IMR-90 (cell line): ENCODE results near the gene TAF4. TPM values are rescaled to one million over a fixed set of nuclear protein-coding genes. Genes with fewer than 3 reads are reported as not detected.

Source experiments
- ATAC-seq: fragments of 200-7000 bp; cut with Tn5 transposase; 2 replicates; pipeline ENCODE4 v1.9.1; 2020; ENCODE audit warnings: low read depth, mild to moderate bottlenecking, moderate library complexity
- BruUV-seq: library from RNA; stranded (reverse); fragments of 400-500 nt; replicated peaks from 2 replicates; lab custom pipeline; 2021; lab: Mats Ljungman, UMichigan
- CTCF ChIA-PET: fragments of 300-600 bp; formaldehyde crosslinking; extraction: SDS; loops from one replicate; lab custom pipeline; 2021; ENCODE audit warnings: antibody characterized with exemption; lab: Yijun Ruan, JAX
- POLR2A ChIA-PET: fragments of 300-600 bp; sonication (Branson Sonifier 250); formaldehyde crosslinking; loops from one replicate; lab custom pipeline; 2022; ENCODE audit warnings: antibody characterized with exemption; ENCODE audit not compliant: unreplicated experiment; lab: Charles Lee
- DNase-seq: peaks from one replicate; pipeline ENCODE4 v3.0.0; 2013
- H2AFZ ChIP-seq: replicated peaks from 2 replicates; pipeline ENCODE3; 2013; ENCODE audit warnings: low read length, mild to moderate bottlenecking; ENCODE audit not compliant: poor library complexity
- H2AK5ac ChIP-seq: 2 replicates; pipeline ENCODE4 v1.6.1; 2013; ENCODE audit warnings: low read depth, low read length, inconsistent platforms
- H2AK9ac ChIP-seq: replicated peaks from 2 replicates; pipeline ENCODE3; 2013; ENCODE audit warnings: mild to moderate bottlenecking, low read depth, low read length, moderate library complexity; ENCODE audit not compliant: poor library complexity
- H2BK120ac ChIP-seq: 2 replicates; pipeline ENCODE4 v1.6.1; 2013; ENCODE audit warnings: low read depth, low read length, inconsistent platforms
- H2BK15ac ChIP-seq: 3 replicates; pipeline ENCODE4 v1.6.1; 2013; ENCODE audit warnings: low read depth, low read length, inconsistent platforms
- H2BK20ac ChIP-seq: 2 replicates; pipeline ENCODE4 v1.6.1; 2013; ENCODE audit warnings: low read depth, mild to moderate bottlenecking, inconsistent platforms, low read length, moderate library complexity
- H2BK5ac ChIP-seq: 2 replicates; pipeline ENCODE4 v1.6.1; 2013; ENCODE audit warnings: mild to moderate bottlenecking, low read depth, low read length, inconsistent platforms; ENCODE audit not compliant: poor library complexity, severe bottlenecking
- H3K14ac ChIP-seq: replicated peaks from 2 replicates; pipeline ENCODE4 v1.6.1; 2013; ENCODE audit warnings: low read depth, low read length, inconsistent platforms
- H3K18ac ChIP-seq: 2 replicates; pipeline ENCODE4 v1.6.1; 2013; ENCODE audit warnings: low read depth, low read length, control low read depth
- H3K23ac ChIP-seq: 2 replicates; pipeline ENCODE4 v1.6.1; 2013; ENCODE audit warnings: low read depth, low read length, inconsistent platforms
- H3K27ac ChIP-seq: 2 replicates; pipeline ENCODE4 v1.5.1; 2013; ENCODE audit warnings: mild to moderate bottlenecking, control low read depth, low read length; ENCODE audit not compliant: insufficient read depth
- H3K27me3 ChIP-seq: 2 replicates; pipeline ENCODE4 v1.6.1; 2013; ENCODE audit warnings: low read length; ENCODE audit not compliant: control insufficient read depth, insufficient read depth
- H3K36me3 ChIP-seq: 2 replicates; pipeline ENCODE4 v1.6.1; 2013; ENCODE audit warnings: low read length, mixed read lengths; ENCODE audit not compliant: control insufficient read depth, insufficient read depth
- H3K4ac ChIP-seq: 2 replicates; pipeline ENCODE4 v1.6.1; 2013; ENCODE audit warnings: low read depth, low read length, inconsistent platforms
- H3K4me1 ChIP-seq: 2 replicates; pipeline ENCODE4 v1.6.1; 2013; ENCODE audit warnings: low read length, mixed read lengths; ENCODE audit not compliant: control insufficient read depth, insufficient read depth
- H3K4me2 ChIP-seq: 2 replicates; pipeline ENCODE4 v1.6.1; 2013; ENCODE audit warnings: low read depth, mild to moderate bottlenecking, control low read depth, low read length, moderate library complexity
- H3K4me3 ChIP-seq: 2 replicates; pipeline ENCODE4 v1.5.1; 2013; ENCODE audit warnings: low read depth, mild to moderate bottlenecking, control low read depth, low read length, moderate library complexity; ENCODE audit not compliant: insufficient read depth
- H3K56ac ChIP-seq: 2 replicates; pipeline ENCODE4 v1.6.1; 2013; ENCODE audit warnings: low read length, inconsistent platforms; ENCODE audit not compliant: insufficient read depth; ENCODE audit errors: extremely low read depth
- H3K79me1 ChIP-seq, 2 experiments: 2 replicates each; pipeline ENCODE4 v1.6.1; 2013; ENCODE audit warnings: low read length in 2 of 2, inconsistent platforms in 1 of 2, low read depth in 1 of 2
- H3K9ac ChIP-seq: 2 replicates; pipeline ENCODE4 v1.6.1; 2013; ENCODE audit warnings: low read depth, low read length, control low read depth
- H3K9me1 ChIP-seq: 2 replicates; pipeline ENCODE4 v1.6.1; 2013; ENCODE audit warnings: low read length, inconsistent platforms; ENCODE audit not compliant: insufficient read depth
- H3K9me3 ChIP-seq: 2 replicates; pipeline ENCODE4 v1.6.1; 2013; ENCODE audit warnings: low read length; ENCODE audit not compliant: control insufficient read depth, insufficient read depth
- H4K20me1 ChIP-seq: 2 replicates; pipeline ENCODE4 v1.6.1; 2013; ENCODE audit warnings: low read length, inconsistent platforms; ENCODE audit not compliant: insufficient read depth
- H4K5ac ChIP-seq: 2 replicates; pipeline ENCODE4 v1.6.1; 2013; ENCODE audit warnings: mild to moderate bottlenecking, low read depth, low read length, control low read depth
- H4K8ac ChIP-seq, 2 experiments: 2 replicates each; pipeline ENCODE4 v1.6.1; 2013; ENCODE audit warnings: low read depth in 2 of 2, low read length in 2 of 2, control low read depth in 1 of 2, inconsistent platforms in 1 of 2
- H4K91ac ChIP-seq: 2 replicates; pipeline ENCODE4 v1.6.1; 2013; ENCODE audit warnings: low read depth, low read length, inconsistent platforms; ENCODE audit not compliant: insufficient read depth
- RFX5 ChIP-seq: IDR thresholded peaks from 2 replicates; pipeline ENCODE4 v1.8.0; 2012; ENCODE audit warnings: low read depth, mild to moderate bottlenecking, low read length, moderate library complexity
- WGBS, 2 experiments: methylation state at CpG; one replicate each; pipeline versions ENCODE4 v1.1.5 to v1.1.7; 2013; ENCODE audit warnings: missing lambda C conversion rate in 2 of 2; ENCODE audit not compliant: insufficient read length in 1 of 2; ENCODE audit errors: extremely low coverage in 2 of 2; 5-methylcytosine and 5-hydroxymethylcytosine counted together
- dilution Hi-C: fragments of 300-500 bp; cut with HindIII; formaldehyde crosslinking; loops from one replicate; pipeline ENCODE4 v1.14.3; 2018; ENCODE audit warnings: low sequenced_read_pairs; ENCODE audit not compliant: unreplicated experiment
- in situ Hi-C: fragments of 300-500 bp; cut with MboI; formaldehyde crosslinking; loops from 3 replicates; pipeline ENCODE4 v1.14.3; 2019; ENCODE audit warnings: low sequenced_read_pairs, inconsistent platforms, mixed read lengths
- intact Hi-C: fragments of 100-400 bp; cut with micrococcal nuclease; formaldehyde crosslinking; loops from 2 replicates; pipeline ENCODE4 v1.10.0; 2022
- polyA plus RNA-seq, 3 experiments: library from polyadenylated mRNA; depleted of rRNA; stranded (reverse); fragments of >200 nt; gene quantifications; 2 replicates each; pipeline ENCODE4 v1.2.3, GENCODE V29; 2012; ENCODE audit warnings: low replicate concordance in 1 of 3
- total RNA-seq: library from RNA; depleted of rRNA; stranded (reverse); fragments of >200 nt; gene quantifications from 2 replicates; pipeline ENCODE4 v1.2.3, GENCODE V29; 2012

Gene TAF4
- total and polyA plus RNA-seq, 2 of the 4 experiments (the other 2 are of a cell fraction), result 1.4 to 5.1 TPM

GRCh38 chr20:61953037-61954021 is 112.4 kb downstream of the TAF4 start:
- H3K4ac ChIP-seq, result no peak overlapping the region
- no peak overlapping the region for H2AK9ac ChIP-seq
- 62% methylated on average over 10 of the region's 20 CpGs; no CpG with 5 or more reads in 1 of the 2 experiments for WGBS, 2 experiments
- H2BK20ac ChIP-seq, result no peak overlapping the region
- DNase-seq, result no peak
- H4K20me1 ChIP-seq, result no peaks in the 10 kb centered on the region
- no peaks in the 10 kb centered on the region for H3K79me1 ChIP-seq
- peaks cover 8% of the 10 kb centered on the region for H3K27me3 ChIP-seq
- H3K9me1 ChIP-seq, result no peaks in the 10 kb centered on the region
- no peak overlapping the region for H3K4me3 ChIP-seq
- in situ Hi-C loops (no loop called here), intact Hi-C loops (no loop called here), dilution Hi-C loops (no loop called here)
- TF ChIP-seq RFX5, result no peak
- no peak overlapping the region for H2AK5ac ChIP-seq
- no peak overlapping the region for H3K27ac ChIP-seq
- CTCF ChIA-PET, result no interaction called here
- BruUV-seq, result no TSS peak
- H3K4me2 ChIP-seq, result no peak overlapping the region
- no peak overlapping the region for H3K56ac ChIP-seq
- POLR2A ChIA-PET, result no interaction called here
- no peak overlapping the region for H3K23ac ChIP-seq
- no peaks in the 10 kb centered on the region for H3K9me3 ChIP-seq
- ATAC-seq, result no peak
- H4K5ac ChIP-seq, result no peak overlapping the region
- no peak overlapping the region for H2BK15ac ChIP-seq
- no peak overlapping the region for H4K8ac ChIP-seq
- H3K18ac ChIP-seq, result no peak overlapping the region
- no peaks in the 10 kb centered on the region for H3K36me3 ChIP-seq
- H2BK5ac ChIP-seq, result no peak overlapping the region
- H3K9ac ChIP-seq, result no peak overlapping the region
- H3K4me1 ChIP-seq, result no peaks in the 10 kb centered on the region
- H2BK120ac ChIP-seq, result no peak overlapping the region
- no peak overlapping the region for H3K14ac ChIP-seq
- H2AFZ ChIP-seq, result no peak overlapping the region
- H4K91ac ChIP-seq, result no peak overlapping the region
